ENCODE data around the gene TRIM50.
"Not testable (repeated sequence)": the region's sequence is repeated elsewhere in the genome, so short reads cannot be mapped to it uniquely, and the experiment has no call there.

The TRIM50 gene

GRCh38 chr7:73366127-73366526, 38.2 kb upstream of the TRIM50 start:
- Histone ChIP-seq H4K20me1 (ENCODE audit: insufficient read depth, low read length) (no peaks in the 10 kb centered on the region), H3K4me3 (ENCODE audit: low read depth, low read length, poor library complexity, severe bottlenecking) (no peak overlapping the region), H3K79me2 (ENCODE audit: insufficient read depth, low read length) (no peaks in the 10 kb centered on the region), H3K9ac (ENCODE audit: low read length) (no peak overlapping the region), H3K9me3 (ENCODE audit: low read length) (no peaks in the 10 kb centered on the region), H3K27me3 (ENCODE audit: insufficient read depth, low read length) (peaks cover 17% of the 10 kb centered on the region; the same call in 1 of the 2 replicates), H3K36me3 (ENCODE audit: insufficient read depth, low read length) (no peaks in the 10 kb centered on the region), H3K27ac (ENCODE audit: low read depth, low read length, poor library complexity, severe bottlenecking) (no peak overlapping the region), H3K9me2 (ENCODE audit: low read depth, low read length) (no peaks in the 10 kb centered on the region), H3K4me2 (ENCODE audit: low read length) (no peak overlapping the region), H2AFZ (ENCODE audit: low read length) (no peak overlapping the region), H3F3A (ENCODE audit: insufficient read depth, low read length) (no peaks in the 10 kb centered on the region), H3K4me1 (ENCODE audit: insufficient read depth, low read length, severe bottlenecking) (no peaks in the 10 kb centered on the region)
- TF ChIP-seq CTCF (IDR thresholded peaks at IDR 0.05; ENCODE audit: low read length) = no peak
- TF ChIP-seq EZH2 (IDR thresholded peaks at IDR 0.05; ENCODE audit: borderline replicate concordance, low read length) = no peak

- TF ChIP-seq CTCF (IDR thresholded peaks at IDR 0.05; ENCODE audit: low read length) (no peak), EZH2 (IDR thresholded peaks at IDR 0.05; ENCODE audit: borderline replicate concordance, low read length) (no peak)
- Histone ChIP-seq H3K4me2 (ENCODE audit: low read length) (no peak overlapping the region), H3K4me3 (ENCODE audit: low read depth, low read length, poor library complexity, severe bottlenecking) (no peak overlapping the region), H3K27me3 (ENCODE audit: insufficient read depth, low read length) (peaks cover 27% of the 10 kb centered on the region; the same call in 1 of the 2 replicates), H3K9me3 (ENCODE audit: low read length) (no peaks in the 10 kb centered on the region), H3K4me1 (ENCODE audit: insufficient read depth, low read length, severe bottlenecking) (no peaks in the 10 kb centered on the region), H3K27ac (ENCODE audit: low read depth, low read length, poor library complexity, severe bottlenecking) (no peak overlapping the region), H2AFZ (ENCODE audit: low read length) (no peak overlapping the region), H3K9me2 (ENCODE audit: low read depth, low read length) (no peaks in the 10 kb centered on the region), H3K36me3 (ENCODE audit: insufficient read depth, low read length) (no peaks in the 10 kb centered on the region), H3F3A (ENCODE audit: insufficient read depth, low read length) (no peaks in the 10 kb centered on the region), H3K9ac (ENCODE audit: low read length) (no peak overlapping the region), H4K20me1 (ENCODE audit: insufficient read depth, low read length) (no peaks in the 10 kb centered on the region), H3K79me2 (ENCODE audit: insufficient read depth, low read length) (no peaks in the 10 kb centered on the region)
Measured at GRCh38 chr7:73364006-73364728, 36.3 kb upstream of the TRIM50 start.

GRCh38 chr7:73363225-73364005, 35.5 kb upstream of the TRIM50 start:
- Histone ChIP-seq H3K4me3 (ENCODE audit: low read depth, low read length, poor library complexity, severe bottlenecking) (no peak overlapping the region), H3F3A (ENCODE audit: insufficient read depth, low read length) (no peaks in the 10 kb centered on the region), H3K79me2 (ENCODE audit: insufficient read depth, low read length) (no peaks in the 10 kb centered on the region), H3K27me3 (ENCODE audit: insufficient read depth, low read length) (peaks cover 29% of the 10 kb centered on the region; the same call in 1 of the 2 replicates), H4K20me1 (ENCODE audit: insufficient read depth, low read length) (no peaks in the 10 kb centered on the region), H3K4me1 (ENCODE audit: insufficient read depth, low read length, severe bottlenecking) (peaks cover 2% of the 10 kb centered on the region), H3K9me2 (ENCODE audit: low read depth, low read length) (no peaks in the 10 kb centered on the region), H2AFZ (ENCODE audit: low read length) (no peak overlapping the region), H3K9me3 (ENCODE audit: low read length) (no peaks in the 10 kb centered on the region), H3K27ac (ENCODE audit: low read depth, low read length, poor library complexity, severe bottlenecking) (no peak overlapping the region), H3K36me3 (ENCODE audit: insufficient read depth, low read length) (no peaks in the 10 kb centered on the region), H3K9ac (ENCODE audit: low read length) (no peak overlapping the region), H3K4me2 (ENCODE audit: low read length) (no peak overlapping the region)
- TF ChIP-seq EZH2 (IDR thresholded peaks at IDR 0.05; ENCODE audit: borderline replicate concordance, low read length) (no peak), CTCF (IDR thresholded peaks at IDR 0.05; ENCODE audit: low read length) (no peak)

- H3K79me2 ChIP-seq (ENCODE audit: insufficient read depth, low read length); H3K4me3 ChIP-seq (ENCODE audit: low read depth, low read length, poor library complexity, severe bottlenecking); H3K9ac ChIP-seq (ENCODE audit: low read length); H3K4me1 ChIP-seq (ENCODE audit: insufficient read depth, low read length, severe bottlenecking); H2AFZ ChIP-seq (ENCODE audit: low read length); H3K9me2 ChIP-seq (ENCODE audit: low read depth, low read length); H3K9me3 ChIP-seq (ENCODE audit: low read length); H3K36me3 ChIP-seq (ENCODE audit: insufficient read depth, low read length); H3F3A ChIP-seq (ENCODE audit: insufficient read depth, low read length); H4K20me1 ChIP-seq (ENCODE audit: insufficient read depth, low read length); H3K27ac ChIP-seq (ENCODE audit: low read depth, low read length, poor library complexity, severe bottlenecking); H3K4me2 ChIP-seq (ENCODE audit: low read length): not testable (repeated sequence)
- H3K27me3 ChIP-seq (ENCODE audit: insufficient read depth, low read length) = peaks cover 18% of the 10 kb centered on the region; the same call in 1 of the 2 replicates
Measured at GRCh38 chr7:73360590-73360989, 32.7 kb upstream of the TRIM50 start.
